Activated CD8-positive, alpha-beta T cell treated with anti-CD3 and anti-CD28 coated beads for 36 hours (primary cell): Measurements from ENCODE around the gene ZNF841. TPM values are rescaled to one million over a fixed set of nuclear protein-coding genes. Genes with fewer than 3 reads are reported as not detected.
"Not testable (repeated sequence)": the region's sequence is repeated elsewhere in the genome, so short reads cannot be mapped to it uniquely, and the experiment has no call there.

Source experiments
- ATAC-seq: fragments of 200-7000 bp; cut with Tn5 transposase; one replicate; pipeline ENCODE4 v1.10.0; 2021; ENCODE audit warnings: mild to moderate bottlenecking, moderate library complexity
- CTCF ChIA-PET: fragments of 350-600 bp; sonication (Branson Sonifier 250); formaldehyde crosslinking; loops from one replicate; lab custom pipeline; 2021; ENCODE audit warnings: antibody characterized with exemption; lab: Charles Lee
- POLR2A ChIA-PET: fragments of 350-600 bp; sonication (Branson Sonifier 250); formaldehyde crosslinking; loops from one replicate; lab custom pipeline; 2021; ENCODE audit warnings: antibody characterized with exemption; lab: Charles Lee
- DNase-seq: peaks from one replicate; pipeline ENCODE4 v3.0.0-alpha.2; 2020
- H3K27ac Mint-ChIP-seq: one replicate; pipeline ENCODE4 v1.8.0; 2021; ENCODE audit warnings: mild to moderate bottlenecking, mixed read lengths
- H3K27me3 Mint-ChIP-seq: one replicate; pipeline ENCODE4 v1.8.0; 2021; ENCODE audit warnings: mixed read lengths
- H3K36me3 Mint-ChIP-seq: one replicate; pipeline ENCODE4 v1.8.0; 2021; ENCODE audit warnings: low read depth, mixed read lengths
- H3K4me1 Mint-ChIP-seq: one replicate; pipeline ENCODE4 v1.8.0; 2021; ENCODE audit warnings: low read depth, mixed read lengths
- H3K4me3 Mint-ChIP-seq: one replicate; pipeline ENCODE4 v1.8.0; 2021; ENCODE audit warnings: mild to moderate bottlenecking, moderate library complexity, mixed read lengths
- H3K9me3 Mint-ChIP-seq: one replicate; pipeline ENCODE4 v1.8.0; 2021; ENCODE audit warnings: mixed read lengths
- CTCF ChIP-seq: fragments of 200-600 bp; IDR thresholded peaks from one replicate; pipeline ENCODE4 v1.8.0; 2022; ENCODE audit warnings: antibody characterized with exemption, mild to moderate bottlenecking
- intact Hi-C: fragments of 100-400 bp; cut with micrococcal nuclease; formaldehyde crosslinking; loops from one replicate; pipeline ENCODE4 v1.10.0; 2022
- total RNA-seq, 2 experiments: library from RNA; stranded (reverse); gene quantifications; one replicate each; pipeline ENCODE4 v1.2.3, GENCODE V29; 2021

ZNF841 gene
- total RNA-seq, 2 experiments from 2014 or later: 19.2 to 22.7 TPM

- DNase-seq: no peak
- Mint-ChIP-seq H3K9me3 (peaks cover 69% of the 10 kb centered on the region), H3K4me3 (no peak overlapping the region), H3K36me3 (peaks cover 97% of the 10 kb centered on the region), H3K27me3 (no peaks in the 10 kb centered on the region), H3K4me1 (no peaks in the 10 kb centered on the region), H3K27ac (no peak overlapping the region)
- CTCF ChIA-PET: no interaction called here
- no peak for ATAC-seq
- intact Hi-C loops: no loop called here
- POLR2A ChIA-PET: no interaction called here
- TF ChIP-seq CTCF: no peak
These were observed 25.1 kb downstream of the ZNF841 start for GRCh38 chr19:52070496-52070895.

DNA sequence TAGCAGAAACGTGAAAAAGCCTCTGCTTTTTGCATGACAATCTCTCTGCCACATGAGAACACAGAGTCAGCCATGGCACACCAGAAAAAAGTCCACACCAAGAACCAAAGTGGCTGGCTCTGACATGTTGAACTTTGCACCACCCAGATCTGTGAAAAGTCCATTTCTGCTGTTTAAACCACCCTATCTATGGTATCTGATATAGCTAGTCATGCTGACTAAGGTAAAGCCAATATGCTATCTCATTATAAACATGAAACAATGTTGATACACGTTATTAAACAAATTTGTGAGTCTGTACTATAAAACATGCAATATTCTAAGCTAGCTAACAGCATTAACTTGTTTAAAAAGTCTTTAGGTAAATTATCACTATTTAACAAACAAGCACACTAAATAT lies 25.9 kb downstream of the ZNF841 start:
- TF ChIP-seq CTCF: no peak
- no peak overlapping the region for H3K27ac Mint-ChIP-seq
- no peak for ATAC-seq

DNA sequence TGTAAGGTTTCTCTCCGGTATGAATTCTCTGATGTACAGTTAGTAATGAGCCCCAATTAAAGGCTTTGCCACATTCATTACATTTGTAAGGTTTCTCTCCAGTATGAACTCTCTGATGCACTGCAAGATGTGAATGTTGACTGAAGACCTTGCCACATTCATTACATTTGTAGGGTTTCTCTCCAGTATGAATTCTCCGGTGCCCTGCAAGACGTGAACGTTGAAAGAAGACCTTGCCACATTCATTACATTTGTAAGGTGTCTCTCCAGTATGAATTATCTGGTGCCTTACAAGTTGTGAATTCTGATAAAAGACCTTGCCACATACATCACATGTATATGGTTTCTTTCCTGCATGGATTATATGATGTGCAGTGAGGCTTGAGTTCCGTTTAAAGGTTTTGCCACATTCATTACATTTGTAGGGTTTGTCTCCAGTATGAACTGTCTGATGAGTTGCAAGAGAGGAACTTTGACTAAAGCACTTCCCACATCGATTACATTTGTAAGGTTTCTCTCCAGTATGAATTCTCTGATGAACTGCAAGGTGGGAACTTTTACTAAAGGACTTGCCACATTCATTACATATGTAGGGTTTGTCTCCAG lies 29.2 kb downstream of the ZNF841 start:
- ATAC-seq: no peak
- H3K27ac Mint-ChIP-seq: no peak overlapping the region
- no peak for TF ChIP-seq CTCF
- ChIA-PET CTCF (no interaction called here), POLR2A (no interaction called here)
- peaks cover 68% of the 10 kb centered on the region for H3K9me3 Mint-ChIP-seq
- H3K36me3 Mint-ChIP-seq: peaks cover 92% of the 10 kb centered on the region
- no peaks in the 10 kb centered on the region for H3K4me1 Mint-ChIP-seq
- H3K27me3 Mint-ChIP-seq: no peaks in the 10 kb centered on the region
- intact Hi-C loops: no loop called here
- DNase-seq: no peak
- no peak overlapping the region for H3K4me3 Mint-ChIP-seq

More for the DNA sequence above, 25.9 kb downstream of the ZNF841 start:
- Mint-ChIP-seq H3K36me3 (peaks cover 97% of the 10 kb centered on the region), H3K4me3 (no peak overlapping the region), H3K27me3 (no peaks in the 10 kb centered on the region), H3K4me1 (no peaks in the 10 kb centered on the region), H3K9me3 (peaks cover 68% of the 10 kb centered on the region)
- ChIA-PET POLR2A (no interaction called here), CTCF (no interaction called here)
- DNase-seq: no peak
- intact Hi-C loops: no loop called here

DNA sequence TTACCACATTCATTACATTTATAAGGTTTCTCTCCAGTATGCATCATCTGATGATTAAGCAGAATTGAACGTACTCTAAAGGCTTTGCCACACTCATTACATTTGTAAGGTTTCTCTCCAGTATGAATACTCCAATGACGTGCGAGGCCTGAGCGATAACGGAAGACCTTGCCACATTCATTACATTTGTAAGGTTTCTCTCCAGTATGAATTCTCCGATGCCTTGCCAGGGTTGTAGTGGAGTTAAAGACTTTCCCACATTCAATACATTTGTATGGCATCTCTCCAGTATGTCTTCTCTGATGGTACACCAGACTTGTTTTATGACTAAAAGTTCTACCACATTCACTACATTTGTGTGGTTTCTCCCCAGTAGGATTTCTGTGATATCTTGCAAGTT lies 30.2 kb downstream of the ZNF841 start:
- H3K36me3 Mint-ChIP-seq: peaks cover 90% of the 10 kb centered on the region
- no peak for DNase-seq
- no peak overlapping the region for H3K4me3 Mint-ChIP-seq
- no peak for ATAC-seq
- no peak overlapping the region for H3K27ac Mint-ChIP-seq
- ChIA-PET POLR2A (no interaction called here), CTCF (no interaction called here)
- no peak for TF ChIP-seq CTCF
- no peaks in the 10 kb centered on the region for H3K4me1 Mint-ChIP-seq
- intact Hi-C loops: no loop called here
- peaks cover 67% of the 10 kb centered on the region for H3K9me3 Mint-ChIP-seq
- no peaks in the 10 kb centered on the region for H3K27me3 Mint-ChIP-seq

- POLR2A ChIA-PET, CTCF ChIA-PET: not testable (repeated sequence)
- peaks cover 69% of the 10 kb centered on the region for H3K9me3 Mint-ChIP-seq
These were observed 39.1 kb downstream of the ZNF841 start for GRCh38 chr19:52056480-52056879.

GRCh38 chr19:52051736-52052135 lies 43.8 kb downstream of the ZNF841 start:
- intact Hi-C loops, CTCF ChIA-PET: not testable (repeated sequence)

More at GRCh38 chr19:52056480-52056879, 39.1 kb downstream of the ZNF841 start:
- H3K36me3 Mint-ChIP-seq: peaks cover 82% of the 10 kb centered on the region
- H3K4me3 Mint-ChIP-seq, H3K4me1 Mint-ChIP-seq, intact Hi-C loops, H3K27ac Mint-ChIP-seq, H3K27me3 Mint-ChIP-seq, DNase-seq, ATAC-seq: not testable (repeated sequence)

More at GRCh38 chr19:52051736-52052135, 43.8 kb downstream of the ZNF841 start:
- DNase-seq, H3K4me3 Mint-ChIP-seq, ATAC-seq, H3K27me3 Mint-ChIP-seq, H3K27ac Mint-ChIP-seq, POLR2A ChIA-PET: not testable (repeated sequence)
- H3K9me3 Mint-ChIP-seq: peaks cover 49% of the 10 kb centered on the region
- H3K36me3 Mint-ChIP-seq: peaks cover 78% of the 10 kb centered on the region
- H3K4me1 Mint-ChIP-seq: peaks cover 15% of the 10 kb centered on the region
